HepG2 (cell line): Measurements from ENCODE around the gene FAM83G. TPM values are rescaled to one million over a fixed set of nuclear protein-coding genes. Genes with fewer than 3 reads are reported as not detected.

ENCODE experiments used
- BCL3 ChIP-seq: sonication (generic); formaldehyde crosslinking; IDR thresholded peaks from 2 replicates; pipeline ENCODE4 v1.5.1; 2020; ENCODE audit warnings: mild to moderate bottlenecking, missing genetic modification reagents, moderate library complexity
- DR1 ChIP-seq: sonication (generic); formaldehyde crosslinking; IDR thresholded peaks from 2 replicates; pipeline ENCODE4 v1.8.0; 2021; ENCODE audit warnings: mild to moderate bottlenecking, missing genetic modification reagents, inconsistent platforms
- GATAD1 ChIP-seq: IDR thresholded peaks from 2 replicates; pipeline ENCODE4 v1.6.1; 2016; ENCODE audit warnings: missing genetic modification reagents, missing compliant biosample characterization
- GTF3A ChIP-seq: sonication (generic); formaldehyde crosslinking; conservative IDR thresholded peaks from 2 replicates; pipeline ENCODE4 v1.4.0; 2020; ENCODE audit warnings: mild to moderate bottlenecking, missing genetic modification reagents
- HMG20A ChIP-seq: IDR thresholded peaks from 2 replicates; pipeline ENCODE4 v1.6.1; 2016; ENCODE audit warnings: borderline replicate concordance
- HNF4A ChIP-seq: sonication (generic); formaldehyde crosslinking; IDR thresholded peaks from 2 replicates; pipeline ENCODE4 v1.4.0; 2020; ENCODE audit warnings: missing genetic modification reagents
- KAT7 ChIP-seq: IDR thresholded peaks from 2 replicates; pipeline ENCODE4 v1.6.1; 2018; ENCODE audit warnings: borderline replicate concordance, missing compliant biosample characterization
- KLF6 ChIP-seq: IDR thresholded peaks from 2 replicates; pipeline ENCODE4 v1.8.0; 2016; ENCODE audit warnings: missing biosample characterization, missing genetic modification reagents
- MTA1 ChIP-seq: sonication (generic); formaldehyde crosslinking; IDR thresholded peaks from 2 replicates; pipeline ENCODE4 v1.4.0; 2020; ENCODE audit warnings: missing genetic modification reagents, mild to moderate bottlenecking, borderline replicate concordance
- PLRG1 ChIP-seq: fragments of 450-650 bp; conservative IDR thresholded peaks from 2 replicates; pipeline ENCODE4 v1.6.1; 2016
- SIN3A ChIP-seq: IDR thresholded peaks from 2 replicates; pipeline ENCODE4 v1.6.1; 2011; ENCODE audit warnings: low read depth, mild to moderate bottlenecking, control low read depth, low read length, borderline replicate concordance
- SMARCC2 ChIP-seq: fragments of 450-650 bp; IDR thresholded peaks from 2 replicates; pipeline ENCODE4 v1.6.1; 2017; ENCODE audit warnings: antibody characterized with exemption, mild to moderate bottlenecking
- TOE1 ChIP-seq: sonication (generic); formaldehyde crosslinking; IDR thresholded peaks from 2 replicates; pipeline ENCODE4 v1.4.0; 2020; ENCODE audit warnings: mild to moderate bottlenecking, missing genetic modification reagents
- YEATS4 ChIP-seq: sonication (generic); formaldehyde crosslinking; IDR thresholded peaks from 2 replicates; pipeline ENCODE4 v1.4.0; 2020; ENCODE audit warnings: missing genetic modification reagents, borderline replicate concordance
- ZBED4 ChIP-seq: sonication (generic); formaldehyde crosslinking; IDR thresholded peaks from 2 replicates; pipeline ENCODE4 v1.4.0; 2020; ENCODE audit warnings: missing genetic modification reagents, borderline replicate concordance
- ZNF224 ChIP-seq: sonication (generic); formaldehyde crosslinking; IDR thresholded peaks from 2 replicates; pipeline ENCODE4 v1.5.0; 2020; ENCODE audit warnings: mild to moderate bottlenecking, missing genetic modification reagents
- ZNF354B ChIP-seq: sonication (generic); formaldehyde crosslinking; IDR thresholded peaks from 2 replicates; pipeline ENCODE4 v1.8.0; 2022; ENCODE audit warnings: mild to moderate bottlenecking, missing genetic modification reagents
- ZNF678 ChIP-seq: sonication (generic); formaldehyde crosslinking; IDR thresholded peaks from 2 replicates; pipeline ENCODE4 v1.4.0; 2020; ENCODE audit warnings: mild to moderate bottlenecking, missing genetic modification reagents
- ZNF703 ChIP-seq: sonication (generic); formaldehyde crosslinking; IDR thresholded peaks from 2 replicates; pipeline ENCODE4 v1.5.1; 2020; ENCODE audit warnings: missing genetic modification reagents, mild to moderate bottlenecking, moderate library complexity, borderline replicate concordance
- ZNF766 ChIP-seq: sonication (generic); formaldehyde crosslinking; IDR thresholded peaks from 2 replicates; pipeline ENCODE4 v1.5.0; 2020; ENCODE audit warnings: missing genetic modification reagents, borderline replicate concordance
- polyA plus RNA-seq, 8 experiments: library from polyadenylated mRNA; depleted of rRNA in 3 of 8; stranded (reverse) in 7 of 8; unstranded in 1 of 8; fragments of >200 nt; fragmentation: Illumina TruSeq in 4 of 8; extraction: Trizol in 4 of 8; gene quantifications; 2 replicates each; pipeline versions ENCODE4 v1.2.1 to v1.2.3, GENCODE V29; 2011 to 2016; ENCODE audit warnings: low read depth in 4 of 8, missing spikeins in 1 of 8, mixed read lengths in 1 of 8; ENCODE audit not compliant: insufficient read depth in 1 of 8
- total RNA-seq, 5 experiments: library from RNA; depleted of rRNA; stranded (reverse); fragments of >200 nt; fragmentation: Illumina TruSeq; extraction: Trizol; gene quantifications; 2 replicates each; pipeline ENCODE4 v1.2.3, GENCODE V29; 2016; ENCODE audit warnings: low read depth in 1 of 5
- TF ChIP-seq, protein P1 (sequence below): sonication (generic); formaldehyde crosslinking; IDR thresholded peaks from 2 replicates; pipeline ENCODE4 v1.9.0; 2022; ENCODE audit warnings: low read depth, missing genetic modification reagents
- TF ChIP-seq, protein P2 (sequence below): sonication (generic); formaldehyde crosslinking; conservative IDR thresholded peaks from 2 replicates; pipeline ENCODE4 v1.4.0; 2020; ENCODE audit warnings: missing genetic modification reagents

The FAM83G gene
- total and polyA plus RNA-seq, 2 of the 13 experiments (the other 11 are each of a cell fraction or from before 2014, with no cell fraction given) = 13.7 to 18.6 TPM

- no peak for TF ChIP-seq ZNF678
- peak; percentile 93 for TF ChIP-seq ZBED4
- TF ChIP-seq HNF4A (CRISPR knock-in tag) = peak; percentile 100
- TF ChIP-seq SMARCC2 = no peak
- TF ChIP-seq GTF3A (CRISPR knock-in tag) = no peak
- no peak for TF ChIP-seq ZNF354B (CRISPR knock-in tag)
- TF ChIP-seq ZNF224 (CRISPR knock-in tag) = peak; percentile 76
- TF ChIP-seq, protein P1, sequence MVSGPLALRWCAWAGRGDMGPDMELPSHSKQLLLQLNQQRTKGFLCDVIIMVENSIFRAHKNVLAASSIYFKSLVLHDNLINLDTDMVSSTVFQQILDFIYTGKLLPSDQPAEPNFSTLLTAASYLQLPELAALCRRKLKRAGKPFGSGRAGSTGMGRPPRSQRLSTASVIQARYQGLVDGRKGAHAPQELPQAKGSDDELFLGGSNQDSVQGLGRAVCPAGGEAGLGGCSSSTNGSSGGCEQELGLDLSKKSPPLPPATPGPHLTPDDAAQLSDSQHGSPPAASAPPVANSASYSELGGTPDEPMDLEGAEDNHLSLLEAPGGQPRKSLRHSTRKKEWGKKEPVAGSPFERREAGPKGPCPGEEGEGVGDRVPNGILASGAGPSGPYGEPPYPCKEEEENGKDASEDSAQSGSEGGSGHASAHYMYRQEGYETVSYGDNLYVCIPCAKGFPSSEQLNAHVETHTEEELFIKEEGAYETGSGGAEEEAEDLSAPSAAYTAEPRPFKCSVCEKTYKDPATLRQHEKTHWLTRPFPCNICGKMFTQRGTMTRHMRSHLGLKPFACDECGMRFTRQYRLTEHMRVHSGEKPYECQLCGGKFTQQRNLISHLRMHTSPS (CRISPR knock-in tag) = peak; percentile 99
- peak; percentile 94 for TF ChIP-seq YEATS4 (CRISPR knock-in tag)
- TF ChIP-seq SIN3A = peak; percentile 95
- TF ChIP-seq GATAD1 (CRISPR knock-in tag) = peak; percentile 85
- peak; percentile 100 for TF ChIP-seq BCL3 (CRISPR knock-in tag)
- peak; percentile 81 for TF ChIP-seq KLF6 (CRISPR knock-in tag)
- TF ChIP-seq ZNF703 (CRISPR knock-in tag) = no peak
- TF ChIP-seq MTA1 = peak; percentile 95; the same call in 1 of the 2 replicates
- TF ChIP-seq PLRG1 = no peak
- peak; percentile 90 for TF ChIP-seq HMG20A (CRISPR knock-in tag)
- no peak for TF ChIP-seq TOE1 (CRISPR knock-in tag)
- peak; percentile 65 for TF ChIP-seq DR1 (CRISPR knock-in tag)
- TF ChIP-seq, protein P2, sequence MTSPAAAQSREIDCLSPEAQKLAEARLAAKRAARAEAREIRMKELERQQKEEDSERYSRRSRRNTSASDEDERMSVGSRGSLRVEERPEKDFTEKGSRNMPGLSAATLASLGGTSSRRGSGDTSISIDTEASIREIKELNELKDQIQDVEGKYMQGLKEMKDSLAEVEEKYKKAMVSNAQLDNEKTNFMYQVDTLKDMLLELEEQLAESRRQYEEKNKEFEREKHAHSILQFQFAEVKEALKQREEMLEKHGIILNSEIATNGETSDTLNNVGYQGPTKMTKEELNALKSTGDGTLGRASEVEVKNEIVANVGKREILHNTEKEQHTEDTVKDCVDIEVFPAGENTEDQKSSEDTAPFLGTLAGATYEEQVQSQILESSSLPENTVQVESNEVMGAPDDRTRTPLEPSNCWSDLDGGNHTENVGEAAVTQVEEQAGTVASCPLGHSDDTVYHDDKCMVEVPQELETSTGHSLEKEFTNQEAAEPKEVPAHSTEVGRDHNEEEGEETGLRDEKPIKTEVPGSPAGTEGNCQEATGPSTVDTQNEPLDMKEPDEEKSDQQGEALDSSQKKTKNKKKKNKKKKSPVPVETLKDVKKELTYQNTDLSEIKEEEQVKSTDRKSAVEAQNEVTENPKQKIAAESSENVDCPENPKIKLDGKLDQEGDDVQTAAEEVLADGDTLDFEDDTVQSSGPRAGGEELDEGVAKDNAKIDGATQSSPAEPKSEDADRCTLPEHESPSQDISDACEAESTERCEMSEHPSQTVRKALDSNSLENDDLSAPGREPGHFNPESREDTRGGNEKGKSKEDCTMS (CRISPR knock-in tag) = no peak
- peak; percentile 79; the same call in 1 of the 2 replicates for TF ChIP-seq KAT7
- TF ChIP-seq ZNF766 (CRISPR knock-in tag) = peak; percentile 83; the same call in 1 of the 2 replicates
Observed at GRCh38 chr17:18988546-18989173, 15.9 kb downstream of the FAM83G start (continued).
